ENCODE measurements around the gene ADRA2C. TPM values are rescaled to one million over a fixed set of nuclear protein-coding genes. Genes with fewer than 3 reads are reported as not detected.

ADRA2C gene
- total RNA-seq, 1 experiment from 2014 or later = 8.6 TPM

DNA sequence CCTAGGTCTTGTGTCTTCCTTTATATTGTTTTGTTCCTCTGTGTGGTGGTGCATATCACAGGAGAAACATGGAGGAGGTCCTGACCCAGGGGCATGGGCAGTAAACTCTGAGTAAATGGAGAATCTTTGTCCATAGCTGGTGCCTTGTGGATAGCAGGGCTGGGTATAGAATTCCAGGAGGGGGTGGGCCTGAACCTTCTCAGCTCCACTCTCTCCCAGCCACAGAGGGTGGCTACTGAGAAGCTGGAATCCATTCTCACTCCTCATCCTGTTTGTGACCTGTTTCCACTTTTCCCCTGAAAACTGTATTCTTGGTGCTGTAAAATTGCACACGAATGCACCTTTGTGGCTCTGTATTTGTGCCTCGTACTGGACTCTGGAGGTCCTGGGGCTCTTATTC lies 47.7 kb upstream of the ADRA2C start:
- H2BK15ac ChIP-seq (ENCODE audit: low read depth, low read length) = no peak overlapping the region
- H3K79me1 ChIP-seq (ENCODE audit: insufficient read depth, low read depth, low read length, poor library complexity, severe bottlenecking) = no peaks in the 10 kb centered on the region
- H3K23ac ChIP-seq (ENCODE audit: insufficient read length, low read depth, low read length) = no peak overlapping the region
- no peak overlapping the region for H3K9ac ChIP-seq (ENCODE audit: extremely low read depth, insufficient read length, low read length)
- no peak overlapping the region for H4K5ac ChIP-seq (ENCODE audit: insufficient read length, low read depth, low read length)
- no peak overlapping the region for H3K56ac ChIP-seq (ENCODE audit: insufficient read length, low read depth, low read length)
- H3K4me3 Mint-ChIP-seq = no peak overlapping the region
- no peak for DNase-seq
- H3K36me3 Mint-ChIP-seq (ENCODE audit: insufficient read depth in 1 of 3, low read depth in 3 of 3) = peaks cover 4 to 11% (median 11%) of the 10 kb centered on the region in 3 experiments; a peak in 5 of 7 replicates
- H4K91ac ChIP-seq (ENCODE audit: insufficient read length, low read depth, low read length) = no peak overlapping the region
- H3K23me2 ChIP-seq (ENCODE audit: insufficient read length, low read depth, low read length, poor library complexity, severe bottlenecking) = no peaks in the 10 kb centered on the region
- H2BK120ac ChIP-seq (ENCODE audit: low read depth, low read length, poor library complexity, severe bottlenecking) = no peak overlapping the region
- H3K4me2 ChIP-seq (ENCODE audit: insufficient read depth, insufficient read length, low read length) = no peak overlapping the region
- no peak overlapping the region for H4K8ac ChIP-seq (replicated peaks; ENCODE audit: insufficient read length, low read depth, low read length)
- H3K27me3 Mint-ChIP-seq (ENCODE audit: low read depth) = peaks cover 45% of the 10 kb centered on the region
- H3K18ac ChIP-seq (ENCODE audit: insufficient read length, low read depth, low read length) = no peak overlapping the region
- no peaks in the 10 kb centered on the region; the same call in 1 of the 2 replicates for H3K4me1 ChIP-seq (ENCODE audit: insufficient read depth, low read length)
- H3K9me3 ChIP-seq (ENCODE audit: control insufficient read depth, low read depth, low read length) = no peaks in the 10 kb centered on the region
- no peak overlapping the region for H2BK5ac ChIP-seq (ENCODE audit: insufficient read length, low read length)
- H3K79me2 ChIP-seq (ENCODE audit: insufficient read depth, low read length) = no peaks in the 10 kb centered on the region
- H3K14ac ChIP-seq (ENCODE audit: insufficient read depth, low read length) = no peak overlapping the region
- no peaks in the 10 kb centered on the region for H4K20me1 ChIP-seq (ENCODE audit: control insufficient read depth, insufficient read depth, insufficient read length)
- peaks cover 9 to 12% of the 10 kb centered on the region in 2 experiments for H3K9me3 Mint-ChIP-seq
- H3K27me3 ChIP-seq (ENCODE audit: insufficient read depth, low read length) = no peaks in the 10 kb centered on the region
- no peak overlapping the region for H3K4ac ChIP-seq (ENCODE audit: low read depth, low read length)
- no peak overlapping the region for H2AK5ac ChIP-seq (ENCODE audit: insufficient read length, low read length)
- no peak overlapping the region for H3K27ac Mint-ChIP-seq
- H2AFZ ChIP-seq (ENCODE audit: low read length) = no peak overlapping the region
- H2BK20ac ChIP-seq (ENCODE audit: low read depth, low read length, poor library complexity, severe bottlenecking) = no peak overlapping the region
- no peak overlapping the region for H3T11ph ChIP-seq (ENCODE audit: low read length)
- TF ChIP-seq, protein P1, sequence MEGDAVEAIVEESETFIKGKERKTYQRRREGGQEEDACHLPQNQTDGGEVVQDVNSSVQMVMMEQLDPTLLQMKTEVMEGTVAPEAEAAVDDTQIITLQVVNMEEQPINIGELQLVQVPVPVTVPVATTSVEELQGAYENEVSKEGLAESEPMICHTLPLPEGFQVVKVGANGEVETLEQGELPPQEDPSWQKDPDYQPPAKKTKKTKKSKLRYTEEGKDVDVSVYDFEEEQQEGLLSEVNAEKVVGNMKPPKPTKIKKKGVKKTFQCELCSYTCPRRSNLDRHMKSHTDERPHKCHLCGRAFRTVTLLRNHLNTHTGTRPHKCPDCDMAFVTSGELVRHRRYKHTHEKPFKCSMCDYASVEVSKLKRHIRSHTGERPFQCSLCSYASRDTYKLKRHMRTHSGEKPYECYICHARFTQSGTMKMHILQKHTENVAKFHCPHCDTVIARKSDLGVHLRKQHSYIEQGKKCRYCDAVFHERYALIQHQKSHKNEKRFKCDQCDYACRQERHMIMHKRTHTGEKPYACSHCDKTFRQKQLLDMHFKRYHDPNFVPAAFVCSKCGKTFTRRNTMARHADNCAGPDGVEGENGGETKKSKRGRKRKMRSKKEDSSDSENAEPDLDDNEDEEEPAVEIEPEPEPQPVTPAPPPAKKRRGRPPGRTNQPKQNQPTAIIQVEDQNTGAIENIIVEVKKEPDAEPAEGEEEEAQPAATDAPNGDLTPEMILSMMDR (conservative IDR thresholded peaks at IDR 0.05) = no peak
- H2BK12ac ChIP-seq (ENCODE audit: insufficient read length, low read depth, low read length) = no peak overlapping the region
- H3K27ac ChIP-seq (ENCODE audit: insufficient read length, low read depth, low read length) = no peak overlapping the region
- peaks cover 3 to 9% of the 10 kb centered on the region in 2 experiments for H3K4me1 Mint-ChIP-seq
- no CpG with 5 or more reads among the region's 2 CpGs for WGBS (ENCODE audit: extremely low coverage, insufficient read length, low lambda C conversion rate)

All from H9 (cell line).